Measurements from ENCODE around the gene SLC25A5.
"Not testable (repeated sequence)": the region's sequence is repeated elsewhere in the genome, so short reads cannot be mapped to it uniquely, and the experiment has no call there.

Gene SLC25A5

DNA sequence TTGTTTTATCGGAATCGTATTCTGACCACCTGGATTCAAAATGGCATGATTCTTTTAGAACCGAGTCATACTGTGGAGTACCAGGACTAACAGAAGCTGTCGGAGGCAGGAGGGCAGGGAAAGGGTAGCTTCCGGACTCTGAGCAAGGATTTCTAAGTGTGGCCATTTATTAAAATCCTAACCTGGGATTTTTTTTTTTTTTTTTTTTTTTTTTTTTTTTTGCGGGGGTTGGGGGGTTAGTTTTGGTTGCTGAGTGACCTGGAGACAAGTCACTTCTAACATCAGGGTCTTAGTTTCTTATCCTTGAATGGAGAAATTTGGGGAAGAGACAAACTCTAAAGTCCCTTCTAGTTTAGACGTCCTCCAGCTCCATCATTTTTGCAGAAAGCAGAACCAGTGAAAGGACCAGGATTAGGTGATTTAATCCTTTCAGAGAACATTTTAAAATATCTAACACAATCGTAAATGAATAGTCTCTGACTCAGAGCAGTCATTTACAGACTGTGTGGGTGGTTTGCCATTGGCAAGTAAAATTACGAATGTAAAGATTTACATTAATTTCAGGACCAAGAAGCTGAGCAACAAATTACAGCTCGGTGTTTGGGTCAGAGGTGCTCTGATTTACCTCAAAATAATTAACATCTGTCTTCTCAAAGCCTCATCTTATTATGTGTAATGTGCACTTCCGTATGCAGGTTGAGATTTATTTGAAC, 7.3 kb downstream of the SLC25A5 start:
- in situ Hi-C loops (cut with MboI; ENCODE audit: low sequenced_read_pairs), result no loop called here

DNA sequence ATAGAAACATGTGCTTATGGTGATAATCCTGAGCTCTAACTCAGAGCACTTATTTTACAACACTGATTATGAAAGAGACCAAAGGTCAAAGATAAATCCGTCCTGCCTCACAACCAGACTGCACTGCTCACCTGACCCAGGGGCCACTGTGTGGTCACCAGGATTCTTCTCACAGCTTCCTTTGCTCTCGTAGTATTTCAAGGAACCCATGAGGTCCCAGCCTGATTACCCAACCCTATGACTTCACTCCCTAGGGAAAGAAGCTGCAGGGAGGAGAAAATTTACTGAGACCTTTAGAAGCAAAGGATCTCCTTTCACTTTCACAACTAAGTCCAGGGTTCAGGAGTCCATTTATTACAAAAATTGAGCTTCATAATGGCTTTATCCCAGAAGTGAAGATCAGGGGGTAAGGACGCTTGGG, 9.6 kb downstream of the SLC25A5 start:
- in situ Hi-C loops (cut with MboI; ENCODE audit: low sequenced_read_pairs), result no loop called here

DNA sequence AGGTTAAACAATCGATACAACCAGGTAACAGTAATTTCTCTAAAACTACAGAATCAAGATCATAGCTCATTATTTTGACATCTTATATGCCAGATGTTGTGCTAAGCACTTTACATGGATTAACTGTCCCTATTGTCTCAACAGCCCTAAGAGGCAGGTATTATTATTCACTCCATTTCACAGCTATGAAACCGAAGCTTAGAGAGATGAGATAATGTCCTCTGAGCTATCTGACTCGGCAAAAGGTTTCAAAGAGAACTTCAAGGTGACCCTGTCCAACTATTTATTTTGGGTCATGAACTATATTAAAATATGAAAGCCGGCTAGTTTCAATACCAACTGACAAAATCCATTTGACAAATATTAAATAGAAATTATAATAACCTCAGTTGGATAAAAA, 10.3 kb downstream of the SLC25A5 start:
- in situ Hi-C loops (cut with MboI; ENCODE audit: low sequenced_read_pairs), result no loop called here

DNA sequence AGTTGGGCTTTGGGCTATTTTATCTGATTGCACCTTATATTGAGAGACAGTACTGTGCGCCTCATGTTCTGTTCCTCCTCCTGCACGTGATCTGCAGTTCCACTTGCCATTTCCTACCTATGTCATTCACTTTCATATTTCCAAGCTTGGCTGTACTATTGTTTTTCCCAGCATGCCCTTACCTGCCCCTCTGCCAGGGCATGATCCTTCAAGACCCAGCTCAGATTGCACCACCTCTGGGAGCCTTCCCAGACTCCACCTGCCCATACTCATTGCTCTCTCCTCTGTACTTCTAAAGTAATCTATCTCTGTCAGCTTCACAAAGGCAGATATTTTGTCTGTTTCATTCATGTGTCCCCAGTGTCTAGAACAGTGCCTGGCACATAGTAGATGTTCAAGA, 11.6 kb downstream of the SLC25A5 start:
- in situ Hi-C loops (cut with MboI; ENCODE audit: low sequenced_read_pairs), result no loop called here

DNA sequence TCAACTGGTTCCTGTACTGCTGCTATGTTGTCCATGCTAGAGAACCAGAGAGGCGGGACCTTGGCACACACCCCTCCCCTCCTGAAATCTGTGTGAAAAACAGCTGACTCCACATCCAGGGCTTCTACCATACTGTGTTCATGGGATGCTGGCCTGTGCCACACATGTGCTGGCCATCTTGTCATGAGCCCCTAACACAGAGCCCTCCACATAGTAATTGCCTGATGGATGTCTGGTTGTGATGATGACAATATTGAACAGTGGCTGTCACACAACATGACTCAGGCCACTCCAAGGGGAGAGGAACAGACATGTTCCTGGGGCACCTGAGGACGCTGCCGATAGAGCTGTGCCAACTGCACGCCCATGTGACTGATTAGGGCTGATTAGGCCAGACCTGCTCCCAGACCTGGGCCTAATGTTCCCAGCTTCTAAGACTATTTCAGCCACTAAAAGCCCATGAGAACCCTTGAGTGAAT, 13.1 kb downstream of the SLC25A5 start:
- in situ Hi-C loops (cut with MboI; ENCODE audit: low sequenced_read_pairs), result no loop called here

DNA sequence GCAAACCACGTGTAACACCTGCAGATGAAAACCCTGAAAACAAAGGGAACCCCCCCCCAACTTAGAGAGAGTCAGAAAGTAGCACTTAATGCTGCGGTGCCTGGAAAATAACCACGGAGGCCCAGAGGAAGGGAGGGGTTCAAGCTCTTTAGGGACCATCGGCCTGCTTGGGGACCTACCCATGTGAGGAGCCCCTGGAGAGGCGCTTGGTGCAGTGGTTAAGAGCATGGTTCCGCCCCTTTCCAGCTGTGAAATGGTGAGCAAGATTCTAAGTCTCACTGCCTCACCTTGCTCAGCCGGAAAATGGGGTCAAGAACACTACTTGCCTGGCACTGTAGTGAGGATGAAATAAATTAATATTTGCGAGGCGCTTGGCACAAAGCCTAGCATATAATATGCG, 13.8 kb downstream of the SLC25A5 start:
- in situ Hi-C loops (cut with MboI; ENCODE audit: low sequenced_read_pairs), result no loop called here

DNA sequence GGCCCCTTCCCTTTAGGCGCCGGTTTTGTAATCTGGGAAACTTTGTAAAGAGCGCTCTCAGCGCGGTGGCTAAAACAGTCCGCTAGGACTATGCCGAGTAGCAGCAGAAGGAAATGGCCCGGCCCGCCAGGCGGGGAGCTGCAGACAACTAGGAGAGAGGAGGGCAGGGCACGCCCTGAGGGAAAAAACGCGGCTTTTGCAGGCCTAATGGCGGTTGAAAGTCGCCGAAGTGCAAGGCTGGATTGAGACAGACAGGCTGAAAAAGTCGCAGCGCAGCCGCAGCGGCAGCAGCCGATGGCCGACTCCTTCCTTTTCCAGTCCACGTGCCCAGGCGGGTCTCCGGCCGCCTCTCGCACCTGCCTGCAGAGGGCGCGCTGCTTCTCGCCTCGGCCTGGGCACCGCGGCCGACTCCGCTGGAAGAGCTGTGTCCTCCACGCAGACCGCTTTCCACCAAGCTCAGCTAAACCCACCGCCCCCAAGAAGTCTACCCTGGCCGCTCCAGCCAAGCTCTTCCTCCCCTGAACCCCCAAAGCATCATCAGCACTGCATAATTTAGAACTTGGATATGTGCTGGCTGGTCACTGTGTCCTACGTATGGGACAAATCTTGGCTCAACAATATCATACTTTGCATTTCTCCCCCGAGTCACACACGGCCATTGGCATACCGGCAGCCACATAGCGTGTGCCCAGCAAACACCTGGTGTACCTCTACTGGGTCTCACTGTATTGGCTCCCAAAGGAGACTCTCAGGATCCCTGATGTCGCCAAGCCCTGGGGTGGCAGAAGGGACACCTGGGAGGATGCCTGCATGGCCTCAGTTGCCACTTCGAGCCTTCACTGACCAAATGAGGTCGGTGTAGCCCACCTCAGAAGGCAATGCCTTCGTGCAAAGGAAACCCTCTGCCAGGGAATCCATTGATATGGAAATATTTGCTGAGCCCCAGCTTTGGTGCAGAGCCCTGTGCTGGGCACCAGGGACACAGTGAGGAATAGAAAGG, 14.5 kb downstream of the SLC25A5 start:
- in situ Hi-C loops (cut with MboI; ENCODE audit: low sequenced_read_pairs), result no loop called here

DNA sequence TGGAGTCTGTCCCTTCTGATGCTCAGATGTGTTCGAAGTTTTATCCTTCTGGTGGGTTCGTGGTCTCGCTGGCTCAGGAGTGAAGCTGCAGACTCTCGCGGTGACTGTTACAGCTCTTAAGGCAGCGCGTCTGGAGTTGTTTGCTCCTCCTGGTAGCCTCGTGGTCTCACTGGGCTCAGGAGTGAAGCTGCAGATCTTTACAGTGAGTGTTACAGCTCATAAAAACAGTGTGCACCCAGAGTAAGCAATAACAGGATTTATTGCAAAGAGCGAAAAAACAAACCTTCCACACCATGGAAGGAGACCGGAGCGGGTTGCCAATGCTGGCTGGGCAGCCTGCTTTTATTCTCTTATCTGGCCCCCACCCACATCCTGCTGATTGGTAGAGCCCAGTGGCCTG, 18.5 kb downstream of the SLC25A5 start:
- in situ Hi-C loops (cut with MboI; ENCODE audit: low sequenced_read_pairs), result no loop called here

DNA sequence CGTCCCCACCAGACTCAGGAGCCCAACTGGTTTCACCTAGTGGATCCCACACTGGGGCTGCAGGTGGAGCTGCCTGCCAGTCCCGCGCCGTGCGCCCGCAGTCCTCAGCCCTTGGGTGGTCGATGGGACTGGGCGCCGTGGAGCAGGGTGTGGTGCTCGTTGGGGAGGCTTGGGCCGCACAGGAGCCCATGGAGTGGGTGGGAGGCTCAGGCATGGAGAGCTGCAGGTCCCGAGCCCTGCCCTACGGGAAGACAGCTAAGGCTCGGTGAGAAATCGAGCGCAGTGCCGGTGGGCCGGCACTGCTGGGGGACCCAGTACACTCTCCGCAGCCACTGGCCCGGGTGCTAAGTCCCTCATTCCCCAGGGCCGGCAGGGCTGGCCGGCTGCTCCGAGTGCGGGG, 19.5 kb downstream of the SLC25A5 start:
- in situ Hi-C loops (cut with MboI; ENCODE audit: low sequenced_read_pairs), result not testable (repeated sequence)

DNA sequence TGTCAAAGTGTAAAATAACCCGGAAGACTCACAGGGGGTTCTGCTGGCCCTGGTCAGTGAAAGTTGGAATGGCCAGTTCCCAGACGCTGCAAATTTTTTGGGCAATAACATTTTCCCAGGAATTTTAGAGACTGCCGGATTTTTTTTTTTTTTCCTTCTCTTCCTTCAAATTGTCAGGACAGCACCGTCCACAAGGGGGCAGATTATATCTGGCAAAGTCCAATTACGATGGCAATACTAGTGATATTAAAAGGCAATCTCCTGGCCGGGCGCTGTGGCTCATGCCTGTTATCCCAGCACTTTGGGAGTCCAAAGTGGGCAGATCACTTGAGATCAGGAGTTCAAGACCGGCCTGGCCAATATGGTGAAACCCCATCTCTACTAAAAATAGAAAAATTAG, 20.5 kb downstream of the SLC25A5 start:
- in situ Hi-C loops (cut with MboI; ENCODE audit: low sequenced_read_pairs), result no loop called here

DNA sequence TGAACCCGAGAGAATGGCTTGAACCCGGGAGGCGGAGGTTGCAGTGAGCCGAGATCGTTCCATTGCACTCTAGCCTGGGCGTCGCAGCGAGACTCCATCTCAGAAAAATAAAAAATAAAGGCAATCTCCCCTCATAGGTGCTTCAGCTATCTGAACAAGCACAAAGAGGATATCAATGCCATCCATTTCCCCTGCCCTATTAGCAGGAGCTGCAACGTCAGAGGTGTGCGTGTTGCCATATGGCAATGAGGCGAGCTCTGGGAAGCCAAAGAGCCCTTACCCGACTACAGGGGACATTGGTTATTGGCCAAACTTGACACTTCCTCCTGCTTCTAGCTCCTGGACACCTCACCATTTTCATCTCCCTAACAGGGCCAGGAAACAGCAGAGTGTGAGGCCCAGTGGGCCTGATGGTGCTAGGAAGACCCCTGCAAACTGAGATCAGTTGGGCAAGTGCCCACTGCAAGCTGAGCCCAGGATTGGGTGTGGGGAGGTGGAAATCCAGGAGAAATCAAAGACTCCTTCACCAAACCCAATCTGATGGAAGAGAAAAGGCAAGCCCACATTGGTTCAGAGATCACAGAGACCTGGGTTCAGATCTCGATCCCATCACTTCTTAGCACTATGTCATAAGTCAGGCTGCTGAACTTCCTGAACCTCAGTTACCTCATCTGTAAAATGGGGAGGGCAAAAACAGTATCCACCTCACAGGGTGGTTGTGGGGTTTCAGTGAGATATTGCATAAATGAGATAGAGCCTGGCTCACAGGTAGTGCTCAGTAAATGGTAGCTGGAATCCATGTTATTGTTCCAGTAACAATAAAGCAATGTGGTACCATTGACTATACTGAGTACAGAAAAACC, 21.2 kb downstream of the SLC25A5 start:
- in situ Hi-C loops (cut with MboI; ENCODE audit: low sequenced_read_pairs), result no loop called here

DNA sequence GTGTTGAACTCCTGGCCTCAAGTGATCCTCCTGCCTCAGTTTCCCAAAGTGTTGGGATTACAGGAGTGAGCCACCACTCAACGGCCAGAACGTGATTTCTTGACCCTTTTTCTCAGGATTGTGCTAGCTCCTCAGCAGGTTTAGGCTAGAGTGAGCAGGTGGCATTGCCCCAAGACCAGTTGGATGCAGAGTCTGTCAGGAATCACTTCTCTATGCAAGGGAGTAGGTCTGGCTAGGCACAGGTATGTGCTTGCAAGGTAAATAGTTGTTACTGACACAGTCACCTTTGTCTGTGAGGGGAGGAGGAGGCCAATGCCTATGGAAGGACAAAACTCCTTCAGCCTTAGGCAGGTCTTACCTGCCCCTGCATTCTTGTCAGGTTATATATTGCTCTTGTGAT, 24.2 kb downstream of the SLC25A5 start:
- in situ Hi-C loops (cut with MboI; ENCODE audit: low sequenced_read_pairs), result no loop called here

DNA sequence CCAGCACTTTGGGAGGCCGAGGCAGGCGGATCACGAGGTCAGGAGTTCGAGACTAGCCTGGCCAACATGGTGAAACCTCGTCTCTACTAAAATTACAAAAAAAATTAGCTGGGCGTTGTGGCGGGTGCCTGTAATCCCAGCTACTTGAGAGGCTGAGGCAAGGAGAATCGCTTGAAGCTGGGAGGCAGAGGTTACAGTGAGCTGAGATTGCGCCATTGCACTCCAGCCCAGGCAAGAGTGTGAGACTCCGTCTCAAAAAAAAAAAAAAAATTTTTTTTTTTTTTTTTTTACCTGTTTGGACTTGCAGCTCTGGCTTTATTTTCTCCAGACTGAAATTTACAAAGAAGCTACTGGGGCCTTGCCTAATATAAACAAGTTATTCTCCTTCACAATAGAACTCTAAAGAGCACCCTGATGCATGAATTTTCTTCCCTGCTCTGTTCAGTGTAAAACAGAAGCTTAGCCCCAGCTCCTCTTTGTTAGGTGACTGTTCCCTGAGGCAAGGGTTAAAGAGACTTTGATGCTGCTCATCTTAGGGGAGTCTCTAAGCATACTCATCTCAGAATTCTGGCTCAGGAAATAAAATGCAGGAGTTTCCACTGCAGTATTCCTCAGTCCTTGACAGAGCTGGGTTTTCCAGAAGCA, 25.7 kb downstream of the SLC25A5 start:
- in situ Hi-C loops (cut with MboI; ENCODE audit: low sequenced_read_pairs), result not testable (repeated sequence)

DNA sequence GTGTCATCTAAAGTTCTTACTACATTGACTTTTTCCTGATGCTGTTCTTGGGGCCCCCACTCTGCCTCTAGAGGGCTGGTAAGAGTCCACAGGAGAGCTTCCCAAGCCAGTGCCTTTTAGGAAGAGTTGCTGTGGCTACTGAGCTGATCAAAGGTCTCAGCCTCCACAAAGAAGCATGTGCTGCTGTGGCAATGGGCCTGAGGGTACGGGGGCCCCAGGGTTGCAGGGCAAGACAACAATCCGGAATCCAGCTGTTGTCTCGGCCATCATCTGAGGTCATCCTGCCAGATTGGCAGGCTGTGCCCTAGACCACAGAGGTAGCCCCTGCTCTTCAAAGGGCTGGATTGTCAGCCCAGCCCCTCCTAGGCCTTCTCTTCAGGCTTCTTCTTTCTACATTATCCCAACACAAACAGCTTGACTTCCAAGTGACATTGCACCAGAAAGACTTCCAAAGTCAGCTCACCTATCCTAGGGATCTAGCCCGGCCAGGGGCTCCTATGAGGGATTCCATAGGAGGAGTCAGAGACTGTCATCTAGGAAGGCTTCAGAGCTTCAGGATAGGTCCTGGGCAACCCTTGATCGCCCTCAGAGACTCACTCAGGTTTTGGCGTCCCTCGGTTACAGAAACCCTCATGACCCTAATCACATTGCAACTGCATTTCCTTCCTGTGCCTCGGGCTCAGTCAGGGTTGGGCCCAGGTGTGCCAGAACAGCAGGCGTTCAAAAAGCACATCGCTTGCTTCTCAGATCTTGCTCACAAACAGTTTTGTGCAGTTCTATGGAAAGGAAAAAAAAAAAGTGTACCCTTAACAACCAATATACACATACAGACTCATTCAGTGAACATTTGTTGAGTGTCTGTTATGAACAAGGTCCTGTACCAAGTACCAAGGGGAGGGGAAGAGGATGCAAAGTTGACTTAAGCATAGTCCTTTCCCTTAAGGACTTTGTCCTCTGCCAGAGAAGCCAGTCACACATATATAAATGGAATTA, 27.8 kb downstream of the SLC25A5 start:
- in situ Hi-C loops (cut with MboI; ENCODE audit: low sequenced_read_pairs), result no loop called here

DNA sequence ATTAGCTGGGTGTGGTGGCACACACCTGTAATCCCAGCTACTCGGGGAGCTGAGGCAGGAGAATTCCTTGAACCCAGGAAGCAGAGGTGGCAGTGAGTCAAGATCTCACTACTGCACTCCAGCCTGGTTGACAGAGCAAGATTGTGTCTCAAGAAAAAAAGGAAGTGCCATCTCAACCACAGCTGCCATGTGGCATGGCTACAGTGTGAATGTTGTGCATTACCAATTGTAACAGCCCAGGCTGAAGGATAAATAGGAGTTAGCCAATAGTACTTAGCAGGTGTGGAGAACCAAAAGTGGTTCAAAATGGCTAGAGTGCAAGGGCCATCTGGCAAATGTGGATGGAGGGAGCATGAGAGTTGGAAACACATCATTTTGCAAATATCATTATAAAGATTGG, 28.9 kb downstream of the SLC25A5 start:
- in situ Hi-C loops (cut with MboI; ENCODE audit: low sequenced_read_pairs), result no loop called here

DNA sequence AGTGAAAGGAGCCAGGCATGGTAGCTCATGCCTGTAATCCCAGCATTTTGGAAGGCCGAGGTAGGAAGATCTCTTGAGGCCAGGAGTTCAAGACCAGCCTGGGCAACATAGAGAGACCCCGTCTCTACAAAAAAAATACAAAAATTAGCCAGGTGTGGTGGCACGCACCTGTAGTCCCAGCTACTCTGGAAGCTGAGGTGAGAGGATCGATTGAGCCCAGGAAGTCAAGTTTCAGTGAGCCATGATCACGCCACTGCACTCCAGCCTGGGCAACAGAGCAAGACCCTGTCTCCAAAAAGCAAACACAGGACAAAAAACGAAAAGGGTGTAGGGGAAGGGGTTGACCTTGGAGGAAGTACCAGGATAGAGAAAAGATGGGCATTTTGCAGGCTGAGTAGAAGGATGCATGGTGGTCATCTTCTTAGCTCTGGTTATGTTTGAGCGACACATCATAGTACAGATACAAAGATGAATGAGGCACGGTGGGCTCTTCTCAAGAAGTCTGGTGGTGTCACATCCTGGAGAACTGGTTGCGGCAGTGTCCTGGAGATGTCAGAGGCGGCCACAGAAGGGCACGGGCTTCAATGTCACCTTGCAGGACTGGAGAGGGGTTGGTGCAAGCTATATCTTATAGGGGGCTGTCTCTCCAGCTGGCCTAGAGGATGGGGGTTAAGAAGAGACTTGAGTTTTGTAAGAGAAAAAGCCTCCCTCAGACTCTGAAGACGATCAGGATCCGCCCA, 32.0 kb downstream of the SLC25A5 start:
- in situ Hi-C loops (cut with MboI; ENCODE audit: low sequenced_read_pairs), result no loop called here

DNA sequence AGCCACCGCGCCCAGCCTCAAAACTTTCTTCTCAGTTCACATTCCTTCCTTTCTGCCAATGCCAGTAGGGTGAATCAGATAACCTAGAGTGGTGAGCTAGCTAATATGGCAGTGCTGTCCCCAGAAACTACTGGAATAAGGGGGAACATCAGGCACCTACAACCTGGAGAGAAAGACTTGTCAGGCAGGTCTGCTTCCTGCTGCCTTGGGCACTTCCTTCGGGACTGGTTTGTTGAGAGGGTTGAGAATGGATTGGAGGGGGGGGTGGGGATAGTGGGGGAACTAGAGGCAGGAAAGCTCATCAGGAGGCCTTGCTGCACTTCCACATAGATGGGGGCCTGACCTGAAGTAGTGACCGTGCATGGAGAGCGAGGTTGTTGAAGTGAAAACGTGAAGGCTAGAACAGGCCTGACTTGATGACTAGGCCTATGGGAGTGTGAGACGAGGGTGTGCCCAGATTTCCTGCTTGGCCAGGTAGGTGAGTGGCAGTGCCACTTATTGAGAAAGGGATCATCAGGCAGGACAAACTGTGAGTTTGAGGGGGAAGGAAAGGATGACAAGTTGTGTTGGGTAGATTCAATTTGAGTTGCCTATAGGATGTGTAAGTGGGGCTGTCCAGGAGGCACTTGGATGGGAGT, 33.4 kb downstream of the SLC25A5 start:
- in situ Hi-C loops (cut with MboI; ENCODE audit: low sequenced_read_pairs), result no loop called here

All from HL-60/S4 treated with retinoic acid at 250 ng/mL for 4 days and 3 days (cell line).